Measurements from ENCODE around the gene ERO1A.

Gene ERO1A

DNA sequence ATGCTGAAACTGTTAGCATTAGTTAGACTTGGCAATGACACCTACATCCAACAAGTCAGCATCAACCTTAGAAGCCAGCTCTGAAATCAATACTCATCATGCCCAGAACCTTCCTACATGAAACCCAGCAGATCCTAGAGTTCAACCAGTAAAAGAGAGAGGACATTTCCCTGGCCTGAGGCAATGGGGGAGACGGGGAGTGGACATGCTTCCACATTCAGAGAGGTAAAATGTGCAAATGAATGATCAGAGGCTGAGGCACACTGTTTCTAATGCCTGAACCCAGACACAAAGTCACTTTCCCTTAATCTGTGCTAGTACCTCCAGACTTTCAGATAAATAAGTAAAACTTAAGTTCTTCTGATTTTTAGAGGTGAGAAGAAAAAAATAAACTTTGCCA, 34.5 kb downstream of the ERO1A start:
- no peak for TF ChIP-seq CTCF (IDR thresholded peaks at IDR 0.05; ENCODE audit: extremely low read depth, insufficient read depth, missing control alignments)
- in situ Hi-C loops (cut with MboI; ENCODE audit: low pct_unique_long_range_greater_than_20kb, low sequenced_read_pairs, unreplicated experiment), result no loop called here
- DNase-seq (ENCODE audit: low spot score), result no peak

- TF ChIP-seq CTCF (IDR thresholded peaks at IDR 0.05; ENCODE audit: extremely low read depth, insufficient read depth, missing control alignments), result no peak
- no peak for DNase-seq (ENCODE audit: low spot score)
- in situ Hi-C loops (cut with MboI; ENCODE audit: low pct_unique_long_range_greater_than_20kb, low sequenced_read_pairs, unreplicated experiment), result no loop called here
Measured at GRCh38 chr14:52660325-52660724, 35.0 kb downstream of the ERO1A start.

DNA sequence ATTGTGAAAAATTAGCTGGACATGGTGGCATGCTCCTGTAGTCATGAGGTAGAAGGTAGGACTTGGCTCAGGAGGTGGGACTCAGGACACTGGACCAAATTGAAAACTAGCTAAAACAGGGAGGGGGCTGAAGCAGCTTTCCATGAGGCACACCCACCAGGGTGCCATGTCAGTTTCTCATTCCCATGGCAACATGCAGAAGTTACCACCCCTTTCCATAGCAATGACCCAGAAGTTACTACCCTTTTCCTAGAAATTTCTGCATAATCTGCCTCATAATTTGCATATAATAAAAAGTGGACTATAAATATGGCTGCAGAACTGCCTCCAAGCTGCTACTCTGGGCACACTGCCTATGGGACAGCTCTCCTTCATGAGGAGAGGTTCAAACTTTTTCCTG, 38.5 kb downstream of the ERO1A start:
- in situ Hi-C loops (cut with MboI; ENCODE audit: low pct_unique_long_range_greater_than_20kb, low sequenced_read_pairs, unreplicated experiment), result no loop called here
- TF ChIP-seq CTCF (IDR thresholded peaks at IDR 0.05; ENCODE audit: extremely low read depth, insufficient read depth, missing control alignments), result no peak
- DNase-seq (ENCODE audit: low spot score), result no peak

DNA sequence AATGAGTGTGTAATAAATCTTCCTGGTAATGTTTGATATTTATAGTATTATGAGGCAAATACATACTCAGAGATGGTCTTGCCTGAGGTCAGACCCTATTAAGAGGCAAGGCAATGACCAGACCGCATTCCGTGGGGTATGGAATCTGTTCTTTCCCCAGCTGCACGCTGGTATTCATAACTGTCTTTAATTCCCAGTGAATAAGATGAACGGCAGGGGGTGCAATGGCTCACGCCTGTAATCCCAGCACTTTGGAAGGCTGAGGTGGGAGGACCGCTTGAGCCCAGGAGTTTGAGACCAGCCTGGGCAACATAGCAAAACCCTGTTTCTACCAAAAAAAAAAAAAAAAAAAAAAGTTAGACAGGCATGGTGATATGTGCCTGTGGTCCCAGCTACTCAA, 44.6 kb downstream of the ERO1A start:
- no peak for DNase-seq (ENCODE audit: low spot score)
- TF ChIP-seq CTCF (IDR thresholded peaks at IDR 0.05; ENCODE audit: extremely low read depth, insufficient read depth, missing control alignments), result no peak
- in situ Hi-C loops (cut with MboI; ENCODE audit: low pct_unique_long_range_greater_than_20kb, low sequenced_read_pairs, unreplicated experiment), result no loop called here

DNA sequence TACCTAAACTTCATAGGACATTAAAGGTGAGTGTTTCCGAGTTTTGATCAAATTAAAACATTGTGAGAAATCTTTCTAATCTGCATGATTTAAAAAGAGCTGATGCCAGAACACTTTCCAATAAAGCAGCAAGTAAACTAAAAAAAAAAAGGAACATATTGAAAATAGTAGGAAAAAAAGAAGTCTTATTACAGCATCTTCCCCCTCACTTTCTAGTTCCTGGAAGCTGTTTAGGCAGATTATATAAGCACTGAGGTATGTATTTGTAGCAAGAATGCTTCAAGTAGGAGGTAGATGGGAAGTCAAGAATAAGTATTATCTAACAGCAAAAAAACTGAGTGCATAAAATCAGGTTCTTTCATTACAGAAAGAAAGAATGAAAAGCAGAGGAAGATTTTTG, 45.8 kb downstream of the ERO1A start:
- in situ Hi-C loops (cut with MboI; ENCODE audit: low pct_unique_long_range_greater_than_20kb, low sequenced_read_pairs, unreplicated experiment), result no loop called here
- DNase-seq (ENCODE audit: low spot score), result no peak
- no peak for TF ChIP-seq CTCF (IDR thresholded peaks at IDR 0.05; ENCODE audit: extremely low read depth, insufficient read depth, missing control alignments)

GRCh38 chr14:52641745-52642144, 53.6 kb downstream of the ERO1A start:
- in situ Hi-C loops (cut with MboI; ENCODE audit: low pct_unique_long_range_greater_than_20kb, low sequenced_read_pairs, unreplicated experiment), result no loop called here
- no peak for DNase-seq (ENCODE audit: low spot score)
- TF ChIP-seq CTCF (IDR thresholded peaks at IDR 0.05; ENCODE audit: extremely low read depth, insufficient read depth, missing control alignments), result no peak

GRCh38 chr14:52640137-52640536, 55.2 kb downstream of the ERO1A start:
- no peak for DNase-seq (ENCODE audit: low spot score)
- no peak for TF ChIP-seq CTCF (IDR thresholded peaks at IDR 0.05; ENCODE audit: extremely low read depth, insufficient read depth, missing control alignments)
- in situ Hi-C loops (cut with MboI; ENCODE audit: low pct_unique_long_range_greater_than_20kb, low sequenced_read_pairs, unreplicated experiment), result no loop called here
